GM21423 (cell line): Measurements from ENCODE around the gene VTI1B.
"Not testable (repeated sequence)": the region's sequence is repeated elsewhere in the genome, so short reads cannot be mapped to it uniquely, and the experiment has no call there.

Experiments
- ATAC-seq: cut with Tn5 transposase; IDR thresholded peaks from one replicate; pipeline ENCODE4 v1.9.1; 2021; ENCODE audit warnings: mild to moderate bottlenecking, moderate library complexity; ENCODE audit not compliant: unreplicated experiment

The VTI1B gene

GRCh38 chr14:67674480-67675218, at the start of gene VTI1B:
Gene VTI1B (minus strand): TSS chr14:67674632. CDS start chr14:67674489, 143 bp downstream.
- peak; percentile 93 for ATAC-seq

GRCh38 chr14:67722293-67722692, 47.9 kb upstream of the VTI1B start:
- no peak for ATAC-seq

- ATAC-seq, result no peak
Observed at GRCh38 chr14:67721875-67722274, 47.4 kb upstream of the VTI1B start.

- ATAC-seq, result no peak
Observed at GRCh38 chr14:67719866-67720265, 45.4 kb upstream of the VTI1B start.

GRCh38 chr14:67719385-67719784, 45.0 kb upstream of the VTI1B start:
- not testable (repeated sequence) for ATAC-seq

GRCh38 chr14:67718265-67718664, 43.8 kb upstream of the VTI1B start:
- no peak for ATAC-seq

GRCh38 chr14:67717048-67717447, 42.6 kb upstream of the VTI1B start:
- ATAC-seq, result no peak

- ATAC-seq, result no peak
Observed at GRCh38 chr14:67710209-67710608, 35.8 kb upstream of the VTI1B start.

GRCh38 chr14:67709796-67710195, 35.4 kb upstream of the VTI1B start:
- not testable (repeated sequence) for ATAC-seq

GRCh38 chr14:67709346-67709745, 34.9 kb upstream of the VTI1B start:
- not testable (repeated sequence) for ATAC-seq

GRCh38 chr14:67705211-67705610, 30.8 kb upstream of the VTI1B start:
- ATAC-seq, result no peak

GRCh38 chr14:67704484-67705089, 30.2 kb upstream of the VTI1B start:
- no peak for ATAC-seq

- no peak for ATAC-seq
Observed at GRCh38 chr14:67703997-67704396, 29.6 kb upstream of the VTI1B start.

GRCh38 chr14:67701492-67701891, 27.1 kb upstream of the VTI1B start, which contains the start of gene RDH12:
Gene RDH12 (plus strand): TSS chr14:67701886. CDS start chr14:67722643, 20,757 bp downstream.
- ATAC-seq, result not testable (repeated sequence)

- no peak for ATAC-seq
Observed at GRCh38 chr14:67698179-67698578, 23.7 kb upstream of the VTI1B start.

- ATAC-seq, result no peak
Observed at GRCh38 chr14:67697006-67697405, 22.6 kb upstream of the VTI1B start.

- ATAC-seq, result peak; percentile 79
Observed at GRCh38 chr14:67695394-67695949, 21.0 kb upstream of the VTI1B start, which contains the start of gene RDH11. Gene RDH11 (minus strand): TSS chr14:67695764. CDS start chr14:67695703, 61 bp downstream.

- peak; percentile 86 for ATAC-seq
Observed at GRCh38 chr14:67694791-67695393, 20.5 kb upstream of the VTI1B start.

GRCh38 chr14:67690011-67690410, 15.6 kb upstream of the VTI1B start:
- no peak for ATAC-seq

GRCh38 chr14:67683842-67684241, 9.4 kb upstream of the VTI1B start:
- no peak for ATAC-seq

- ATAC-seq, result no peak
Observed at GRCh38 chr14:67680941-67681340, 6.5 kb upstream of the VTI1B start.
